22Rv1 (cell line): ENCODE results near the gene CCDC149.

Experiments
- ZFX ChIP-seq: fragments of 450-650 bp; IDR thresholded peaks from 2 replicates; pipeline ENCODE4 v1.6.1; 2017; ENCODE audit warnings: antibody characterized with exemption, borderline replicate concordance
- TF ChIP-seq, protein P1 (sequence below): fragments of 450-650 bp; IDR thresholded peaks from 2 replicates; pipeline ENCODE4 v1.5.1; 2017; ENCODE audit warnings: mild to moderate bottlenecking

DNA sequence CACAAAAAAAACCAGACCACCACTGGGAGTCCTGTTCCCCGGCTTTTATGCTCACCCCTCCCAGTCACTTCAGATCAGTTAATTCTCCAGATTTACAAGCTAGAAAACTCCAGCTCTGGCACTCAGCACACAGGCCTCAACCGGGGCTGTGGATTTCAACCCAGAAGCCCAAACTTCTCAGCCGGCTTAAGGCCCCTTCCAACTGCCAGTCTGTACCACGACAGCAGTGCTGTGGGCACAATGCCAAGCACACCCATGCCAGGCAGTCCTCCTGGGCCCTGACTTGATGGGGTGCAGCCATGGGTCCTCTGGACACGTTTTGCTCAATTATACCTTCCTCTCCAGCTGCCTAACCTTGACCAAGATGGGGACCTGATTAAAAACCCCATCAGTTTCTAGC, 105.2 kb downstream of the CCDC149 start:
- TF ChIP-seq ZFX, result no peak
- TF ChIP-seq, protein P1, sequence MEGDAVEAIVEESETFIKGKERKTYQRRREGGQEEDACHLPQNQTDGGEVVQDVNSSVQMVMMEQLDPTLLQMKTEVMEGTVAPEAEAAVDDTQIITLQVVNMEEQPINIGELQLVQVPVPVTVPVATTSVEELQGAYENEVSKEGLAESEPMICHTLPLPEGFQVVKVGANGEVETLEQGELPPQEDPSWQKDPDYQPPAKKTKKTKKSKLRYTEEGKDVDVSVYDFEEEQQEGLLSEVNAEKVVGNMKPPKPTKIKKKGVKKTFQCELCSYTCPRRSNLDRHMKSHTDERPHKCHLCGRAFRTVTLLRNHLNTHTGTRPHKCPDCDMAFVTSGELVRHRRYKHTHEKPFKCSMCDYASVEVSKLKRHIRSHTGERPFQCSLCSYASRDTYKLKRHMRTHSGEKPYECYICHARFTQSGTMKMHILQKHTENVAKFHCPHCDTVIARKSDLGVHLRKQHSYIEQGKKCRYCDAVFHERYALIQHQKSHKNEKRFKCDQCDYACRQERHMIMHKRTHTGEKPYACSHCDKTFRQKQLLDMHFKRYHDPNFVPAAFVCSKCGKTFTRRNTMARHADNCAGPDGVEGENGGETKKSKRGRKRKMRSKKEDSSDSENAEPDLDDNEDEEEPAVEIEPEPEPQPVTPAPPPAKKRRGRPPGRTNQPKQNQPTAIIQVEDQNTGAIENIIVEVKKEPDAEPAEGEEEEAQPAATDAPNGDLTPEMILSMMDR, result no peak
